Retinal pigment epithelial cell (primary cell): Measurements from ENCODE around the gene URAD.

ENCODE experiments used
- DNase-seq: peaks from one replicate; pipeline ENCODE4 v3.0.0-alpha.2; 2010; ENCODE audit warnings: low read depth
- H3K4me3 ChIP-seq: 2 replicates; pipeline ENCODE4 v1.5.1; 2011; ENCODE audit warnings: mild to moderate bottlenecking, low read length, control low read depth, moderate library complexity
- TF ChIP-seq, protein P1 (sequence below): conservative IDR thresholded peaks from 2 replicates; pipeline ENCODE4 v1.5.1; 2011; ENCODE audit warnings: low read depth, low read length, control low read depth, inconsistent platforms

URAD gene

DNA sequence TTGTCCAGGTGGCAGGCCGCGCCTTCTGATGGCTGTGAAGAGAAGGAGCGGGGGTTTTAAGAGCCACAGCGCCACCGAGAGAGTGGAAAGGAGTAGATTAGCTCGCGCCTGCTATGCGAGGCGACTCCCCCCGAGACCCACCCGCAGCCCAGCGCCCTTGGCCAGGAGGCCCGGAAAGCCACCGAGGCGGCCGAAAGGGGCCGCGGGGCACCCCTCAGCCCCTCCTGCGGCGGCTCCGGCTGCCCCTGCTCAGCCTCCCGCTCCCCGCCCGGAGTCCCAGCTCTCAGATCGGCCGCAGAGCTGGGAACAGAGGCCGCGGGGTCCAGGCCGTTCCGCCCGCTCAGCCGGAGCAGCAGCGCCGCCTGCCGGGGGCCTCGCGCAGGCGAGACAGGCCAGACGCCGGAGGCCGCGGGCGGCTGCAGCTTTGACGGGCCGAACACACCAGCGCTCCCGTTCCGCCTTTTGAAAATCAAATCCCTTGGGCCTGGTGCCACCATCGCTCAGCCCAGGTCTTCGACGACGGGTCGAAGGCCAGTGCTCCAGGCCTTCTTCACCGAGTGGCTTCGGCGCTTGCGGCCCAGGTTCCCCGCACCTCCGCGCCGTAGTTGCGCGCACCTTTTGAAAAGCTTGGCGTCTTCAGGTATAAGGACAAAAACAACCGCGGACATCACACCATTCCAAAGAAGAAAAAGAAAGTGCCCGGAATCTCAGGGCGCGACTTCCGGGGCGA, 34.7 kb downstream of the URAD start:
- peak overlapping the region; percentile 30 for H3K4me3 ChIP-seq
- TF ChIP-seq, protein P1, sequence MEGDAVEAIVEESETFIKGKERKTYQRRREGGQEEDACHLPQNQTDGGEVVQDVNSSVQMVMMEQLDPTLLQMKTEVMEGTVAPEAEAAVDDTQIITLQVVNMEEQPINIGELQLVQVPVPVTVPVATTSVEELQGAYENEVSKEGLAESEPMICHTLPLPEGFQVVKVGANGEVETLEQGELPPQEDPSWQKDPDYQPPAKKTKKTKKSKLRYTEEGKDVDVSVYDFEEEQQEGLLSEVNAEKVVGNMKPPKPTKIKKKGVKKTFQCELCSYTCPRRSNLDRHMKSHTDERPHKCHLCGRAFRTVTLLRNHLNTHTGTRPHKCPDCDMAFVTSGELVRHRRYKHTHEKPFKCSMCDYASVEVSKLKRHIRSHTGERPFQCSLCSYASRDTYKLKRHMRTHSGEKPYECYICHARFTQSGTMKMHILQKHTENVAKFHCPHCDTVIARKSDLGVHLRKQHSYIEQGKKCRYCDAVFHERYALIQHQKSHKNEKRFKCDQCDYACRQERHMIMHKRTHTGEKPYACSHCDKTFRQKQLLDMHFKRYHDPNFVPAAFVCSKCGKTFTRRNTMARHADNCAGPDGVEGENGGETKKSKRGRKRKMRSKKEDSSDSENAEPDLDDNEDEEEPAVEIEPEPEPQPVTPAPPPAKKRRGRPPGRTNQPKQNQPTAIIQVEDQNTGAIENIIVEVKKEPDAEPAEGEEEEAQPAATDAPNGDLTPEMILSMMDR: peak; percentile 79
- peak; percentile 11 for DNase-seq

DNA sequence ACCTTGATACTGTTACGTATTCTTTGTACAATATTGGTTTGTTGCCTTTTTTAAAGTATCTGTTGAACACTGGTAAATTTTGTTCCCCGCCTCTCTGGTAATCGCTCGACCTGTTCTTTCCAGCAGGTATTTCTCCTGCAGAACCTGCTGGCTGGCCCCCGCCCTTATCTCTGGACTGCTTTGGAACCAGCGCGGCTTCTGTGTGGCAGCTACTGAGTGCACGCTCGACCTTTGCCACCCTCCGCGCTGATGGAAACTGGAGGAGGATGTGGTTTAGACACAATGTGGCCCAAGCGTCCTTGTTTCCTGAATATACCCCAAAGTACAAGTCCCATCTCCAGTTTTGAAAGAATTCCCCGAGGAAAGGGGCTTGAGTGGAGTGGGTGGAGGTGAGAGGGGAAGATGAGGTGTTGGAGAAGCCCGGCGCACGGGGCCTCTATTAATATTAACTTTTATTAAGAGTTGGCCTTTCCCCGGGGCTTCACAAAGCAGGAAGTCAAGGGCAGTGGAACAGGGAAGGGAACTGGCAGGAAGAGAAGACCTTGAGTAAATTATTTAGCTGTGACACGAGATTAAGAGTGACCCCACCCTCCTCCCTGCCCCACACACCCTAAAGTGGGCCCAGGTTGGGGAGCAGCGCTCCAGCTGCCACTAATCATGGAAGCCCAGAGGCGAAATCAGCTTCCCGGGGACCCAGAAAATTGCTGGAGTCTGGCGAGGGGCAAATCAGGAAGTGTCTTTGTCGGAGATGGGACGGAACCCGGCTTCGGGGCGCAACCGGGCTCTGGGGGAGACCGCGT, 35.4 kb downstream of the URAD start:
- no peak overlapping the region for H3K4me3 ChIP-seq
- DNase-seq: no peak
- TF ChIP-seq, protein P1: no peak

DNA sequence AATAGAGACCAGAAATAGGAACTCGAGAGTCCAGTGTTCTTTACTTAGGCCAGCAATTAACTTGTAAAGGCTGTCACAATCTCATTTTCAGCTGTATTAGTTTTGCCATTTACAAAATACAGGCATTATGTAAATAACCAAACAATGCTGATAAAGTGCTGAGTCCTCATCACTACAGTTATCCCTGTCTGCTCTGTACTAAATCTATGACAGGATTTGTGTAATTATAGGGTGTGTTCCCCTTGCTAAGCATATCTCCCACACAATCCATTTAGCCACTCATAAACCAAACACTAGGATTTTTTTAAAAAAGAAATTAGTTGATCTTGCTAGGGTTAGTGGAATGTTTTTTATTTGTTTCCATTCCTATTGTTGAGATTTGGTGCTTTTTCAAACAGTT, 45.5 kb downstream of the URAD start:
- no peak overlapping the region for H3K4me3 ChIP-seq
- DNase-seq: no peak
- TF ChIP-seq, protein P1: no peak

DNA sequence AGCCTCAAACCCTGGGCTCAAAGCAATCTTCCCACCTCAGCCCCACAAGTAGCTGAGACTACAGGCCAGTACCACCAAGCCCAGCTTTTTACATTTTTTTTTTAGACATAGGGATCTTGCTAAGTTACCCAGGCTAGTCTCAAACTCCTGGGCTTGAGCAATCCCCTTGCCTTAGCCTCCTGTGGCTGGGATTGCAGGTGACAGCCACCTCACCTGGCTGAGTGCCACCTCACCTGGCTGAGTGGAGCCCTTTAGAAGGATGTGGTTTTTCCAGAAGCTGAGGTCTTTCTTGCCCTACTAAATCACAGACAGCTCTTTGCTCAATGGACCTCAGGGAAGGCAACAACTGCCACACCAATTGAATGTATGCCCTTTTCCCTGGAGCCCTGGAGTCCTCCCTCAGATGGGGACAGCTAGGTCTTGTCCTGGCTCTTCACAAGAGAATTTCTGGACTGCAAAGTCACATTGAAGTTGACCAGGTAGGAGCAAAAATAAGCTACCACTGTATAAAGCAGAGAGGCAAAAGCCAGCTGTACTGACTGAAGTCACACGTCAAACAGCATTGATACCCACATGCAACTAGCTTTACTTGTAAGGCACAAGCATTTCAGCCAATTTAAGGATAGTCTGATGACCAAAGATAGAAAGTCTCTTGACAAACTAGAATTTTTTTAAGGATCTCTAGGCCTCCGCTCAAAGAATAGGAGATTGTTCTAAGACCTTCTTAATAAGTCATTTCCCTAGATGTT, 54.7 kb downstream of the URAD start:
- H3K4me3 ChIP-seq: no peak overlapping the region
- TF ChIP-seq, protein P1: no peak
- no peak for DNase-seq

DNA sequence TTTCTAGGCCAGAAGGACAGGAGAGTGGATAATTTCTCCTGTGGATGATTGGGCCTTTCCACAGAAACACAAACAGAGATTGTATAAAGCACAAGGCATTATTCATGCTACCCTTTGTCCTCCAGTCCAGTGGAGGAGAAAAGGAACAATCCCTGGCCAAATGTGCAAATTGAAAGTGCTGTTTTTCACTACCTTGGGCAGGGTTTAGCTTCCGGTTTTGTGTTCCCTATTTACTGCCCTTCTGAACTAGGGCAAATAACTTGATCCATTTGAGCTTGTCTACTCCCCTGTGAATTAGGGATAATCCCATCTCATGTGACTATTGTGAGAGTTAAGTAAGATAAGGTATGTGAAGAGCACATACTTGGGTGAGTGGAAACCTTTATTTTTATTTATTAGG, 55.4 kb downstream of the URAD start:
- no peak overlapping the region for H3K4me3 ChIP-seq
- TF ChIP-seq, protein P1: no peak
- no peak for DNase-seq

DNA sequence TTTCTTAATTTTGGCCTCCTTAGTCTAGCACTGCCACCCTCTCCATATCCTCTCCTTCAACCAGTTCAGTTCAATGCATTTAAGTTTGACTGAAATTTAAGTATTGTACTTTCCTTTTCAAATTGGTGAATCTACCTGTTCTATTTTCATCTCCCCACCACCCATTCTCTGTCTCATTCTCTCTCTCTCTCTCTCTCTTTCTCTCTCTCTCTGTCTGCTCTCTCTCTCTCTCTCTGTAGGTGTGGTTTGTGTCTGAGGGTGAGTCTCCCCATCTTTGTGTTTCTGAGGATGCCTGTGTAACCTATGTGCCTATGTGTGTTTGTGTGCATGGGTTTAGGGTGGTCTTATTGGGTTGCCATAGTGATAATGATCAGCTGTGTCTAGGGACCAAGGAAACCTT, 58.6 kb downstream of the URAD start:
- no peak for DNase-seq
- TF ChIP-seq, protein P1: no peak
- no peak overlapping the region for H3K4me3 ChIP-seq
